ENCODE measurements around the gene TCERG1L. TPM values are rescaled to one million over a fixed set of nuclear protein-coding genes. Genes with fewer than 3 reads are reported as not detected.

The TCERG1L gene
- total and polyA plus RNA-seq, 11 donors = 0.11 to 0.25 TPM; not detected in 9

DNA sequence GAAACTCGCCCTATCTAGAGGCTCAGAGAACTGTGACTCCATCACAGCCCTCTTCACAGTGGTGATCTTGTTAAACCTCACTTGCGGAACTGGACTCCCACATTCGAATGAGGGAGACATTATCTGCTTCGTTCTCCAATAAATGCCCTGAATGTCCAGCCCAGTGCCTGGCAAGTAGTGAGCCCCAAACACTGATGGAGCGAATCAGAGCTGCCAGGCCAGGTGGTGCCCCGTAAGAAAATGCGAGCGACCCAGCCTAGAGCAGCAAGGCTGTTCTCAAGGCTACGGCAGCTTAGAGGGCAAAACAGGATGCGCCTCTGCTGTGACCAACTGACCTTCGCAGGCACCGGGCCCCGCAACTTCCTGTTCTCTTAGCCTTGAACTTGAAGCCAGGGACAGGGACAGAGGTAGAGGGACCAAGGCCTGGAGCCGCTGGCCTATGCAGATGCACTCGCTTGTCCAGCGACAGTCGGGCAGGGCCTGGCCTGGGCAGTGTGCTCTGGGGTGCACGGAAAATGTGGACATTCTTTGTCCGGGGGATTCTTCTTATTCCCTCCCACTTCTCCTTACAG lies 217.6 kb downstream of the TCERG1L start:
- H3K36me3 ChIP-seq = no peaks in the 10 kb centered on the region
- peaks cover 0 to 8% (median 0%) of the 10 kb centered on the region in 12 donors for H3K4me1 ChIP-seq
- ATAC-seq = no peak
- H3K27me3 ChIP-seq = peaks cover 0 to 17% (median 0%) of the 10 kb centered on the region in 9 donors
- no peak for TF ChIP-seq POLR2A (IDR thresholded peaks at IDR 0.05)
- TF ChIP-seq CTCF (IDR thresholded peaks at IDR 0.05) = no peak
- H3K9me3 ChIP-seq = no peaks in the 10 kb centered on the region
- intact Hi-C loops (cut with DNase I) = no loop called here
- DNase-seq = no peak
- 76 to 84% (median 78%) methylated on average over 17 to 19 of the region's 19 CpGs for WGBS, 4 donors
- H3K4me3 ChIP-seq = no peak overlapping the region
- H3K27ac ChIP-seq = no peak overlapping the region

GRCh38 chr10:131093346-131093745 lies 218.2 kb downstream of the TCERG1L start:
- no peaks in the 10 kb centered on the region for H3K36me3 ChIP-seq
- no peak overlapping the region for H3K27ac ChIP-seq
- no peaks in the 10 kb centered on the region for H3K9me3 ChIP-seq
- intact Hi-C loops (cut with DNase I) = no loop called here
- peaks cover 0 to 17% (median 0%) of the 10 kb centered on the region in 9 donors for H3K27me3 ChIP-seq
- WGBS, 4 donors = 95 to 97% (median 95%) methylated on average over 14 of the region's 14 CpGs
- no peak for DNase-seq
- peaks cover 0 to 8% (median 0%) of the 10 kb centered on the region in 12 donors for H3K4me1 ChIP-seq
- no peak for ATAC-seq
- no peak overlapping the region for H3K4me3 ChIP-seq
- TF ChIP-seq CTCF (IDR thresholded peaks at IDR 0.05) (no peak), POLR2A (IDR thresholded peaks at IDR 0.05) (no peak)

- TF ChIP-seq POLR2A (IDR thresholded peaks at IDR 0.05) (no peak), CTCF (IDR thresholded peaks at IDR 0.05) (no peak)
- Histone ChIP-seq H3K27ac (no peak overlapping the region), H3K36me3 (no peaks in the 10 kb centered on the region), H3K4me1 (peaks cover 0 to 8% (median 0%) of the 10 kb centered on the region in 12 donors), H3K4me3 (no peak overlapping the region), H3K27me3 (peaks cover 0 to 17% (median 0%) of the 10 kb centered on the region in 9 donors), H3K9me3 (no peaks in the 10 kb centered on the region)
- ATAC-seq = no peak
- 93 to 96% (median 94%) methylated on average over 21 of the region's 21 CpGs for WGBS, 4 donors
- intact Hi-C loops (cut with DNase I) = no loop called here
- no peak for DNase-seq
These were observed 218.6 kb downstream of the TCERG1L start for GRCh38 chr10:131092876-131093275.

- no peak overlapping the region for H3K27ac ChIP-seq
- WGBS, 4 donors = 86 to 93% (median 91%) methylated on average over 12 of the region's 12 CpGs
- ATAC-seq (no peak), DNase-seq (no peak)
- H3K4me3 ChIP-seq = no peak overlapping the region
- H3K4me1 ChIP-seq = peaks cover 0 to 8% (median 0%) of the 10 kb centered on the region in 12 donors
- TF ChIP-seq CTCF (IDR thresholded peaks at IDR 0.05) (no peak), POLR2A (IDR thresholded peaks at IDR 0.05) (no peak)
- no peaks in the 10 kb centered on the region for H3K36me3 ChIP-seq
- intact Hi-C loops (cut with DNase I) = no loop called here
- peaks cover 0 to 17% (median 0%) of the 10 kb centered on the region in 9 donors for H3K27me3 ChIP-seq
- H3K9me3 ChIP-seq = no peaks in the 10 kb centered on the region
These were observed 219.1 kb downstream of the TCERG1L start for GRCh38 chr10:131092386-131092785.
